CD14-positive monocyte (primary cell): ENCODE data around the gene FOXP1. TPM values are rescaled to one million over a fixed set of nuclear protein-coding genes. Genes with fewer than 3 reads are reported as not detected.

Source experiments
- DNase-seq, 3 donors: peaks; one replicate each; pipeline ENCODE4 v3.0.0-alpha.2; 2011 to 2022
- H2AFZ ChIP-seq: 2 replicates; pipeline ENCODE4 v1.6.0; 2012; ENCODE audit warnings: mild to moderate bottlenecking, low read depth, low read length, inconsistent platforms; ENCODE audit not compliant: insufficient read depth, poor library complexity, severe bottlenecking
- H3K27ac ChIP-seq, 2 donors: 1 replicate in 1 of 2; 2 replicates in 1 of 2; pipeline ENCODE4 v1.5.1; 2012 to 2013; ENCODE audit warnings: low read length in 2 of 2, control low read depth in 1 of 2, inconsistent platforms in 1 of 2, low read depth in 1 of 2, mild to moderate bottlenecking in 1 of 2
- H3K27me3 ChIP-seq, 2 donors: one replicate each; pipeline versions ENCODE4 v1.6.0 to v1.6.1; 2011 to 2013; ENCODE audit warnings: low read length in 2 of 2; ENCODE audit not compliant: control insufficient read depth in 2 of 2, insufficient read depth in 2 of 2
- H3K36me3 ChIP-seq, 2 donors: replicated peaks in 1 of 2; 1 replicate in 1 of 2; 2 replicates in 1 of 2; pipeline versions ENCODE4 v1.5.1 to v1.6.1; 2012 to 2013; ENCODE audit warnings: low read length in 2 of 2, control low read depth in 1 of 2, inconsistent platforms in 1 of 2, mild to moderate bottlenecking in 1 of 2; ENCODE audit not compliant: insufficient read depth in 2 of 2, control insufficient read depth in 1 of 2
- H3K4me1 ChIP-seq, 2 donors: 1 replicate in 1 of 2; 2 replicates in 1 of 2; pipeline versions ENCODE4 v1.5.1 to v1.6.1; 2012 to 2013; ENCODE audit warnings: low read length in 2 of 2, control low read depth in 1 of 2, inconsistent platforms in 1 of 2, mild to moderate bottlenecking in 1 of 2, moderate library complexity in 1 of 2; ENCODE audit not compliant: insufficient read depth in 2 of 2, control insufficient read depth in 1 of 2
- H3K4me2 ChIP-seq: replicated peaks from 2 replicates; pipeline ENCODE3; 2012; ENCODE audit warnings: low read length, moderate library complexity, mild to moderate bottlenecking; ENCODE audit not compliant: poor library complexity, severe bottlenecking; ENCODE audit errors: extremely low read depth
- H3K4me3 ChIP-seq, 3 experiments: fragments of 200-600 bp in 1 of 3; sonication (generic) in 1 of 3; replicated peaks in 1 of 3; 1 replicate in 2 of 3; 2 replicates in 1 of 3; pipeline ENCODE4 v1.5.1; 2011 to 2013; ENCODE audit warnings: low read length in 3 of 3, mild to moderate bottlenecking in 3 of 3, control low read depth in 2 of 3, low read depth in 2 of 3, inconsistent platforms in 1 of 3, moderate library complexity in 1 of 3
- H3K79me2 ChIP-seq: 2 replicates; pipeline ENCODE4 v1.6.0; 2012; ENCODE audit warnings: mild to moderate bottlenecking, control low read depth, inconsistent platforms, low read length, moderate library complexity; ENCODE audit not compliant: insufficient read depth
- H3K9ac ChIP-seq: 2 replicates; pipeline ENCODE4 v1.6.0; 2017; ENCODE audit warnings: low read length, mild to moderate bottlenecking; ENCODE audit not compliant: insufficient read depth, poor library complexity, severe bottlenecking
- H3K9me3 ChIP-seq, 2 donors: replicated peaks in 1 of 2; 1 replicate in 1 of 2; 2 replicates in 1 of 2; pipeline versions ENCODE4 v1.5.1 to v1.6.1; 2012 to 2013; ENCODE audit warnings: low read length in 2 of 2, control low read depth in 1 of 2; ENCODE audit not compliant: control insufficient read depth in 1 of 2, insufficient read depth in 1 of 2
- H4K20me1 ChIP-seq: 2 replicates; pipeline ENCODE4 v1.6.0; 2012; ENCODE audit warnings: mild to moderate bottlenecking, low read length, control low read depth, moderate library complexity; ENCODE audit not compliant: insufficient read depth
- H3K27ac Mint-ChIP-seq, 7 donors: one replicate each; pipeline ENCODE4 v1.8.0; 2020; ENCODE audit warnings: mild to moderate bottlenecking in 7 of 7, mixed read lengths in 7 of 7, moderate library complexity in 6 of 7, inconsistent platforms in 2 of 7
- H3K27me3 Mint-ChIP-seq, 3 donors: one replicate each; pipeline ENCODE4 v1.8.0; 2021 to 2022; ENCODE audit warnings: low read depth in 3 of 3, mild to moderate bottlenecking in 3 of 3, mixed read lengths in 3 of 3, moderate library complexity in 3 of 3, inconsistent platforms in 1 of 3
- H3K36me3 Mint-ChIP-seq, 2 donors: one replicate each; pipeline ENCODE4 v1.8.0; 2020; ENCODE audit warnings: mixed read lengths in 2 of 2, inconsistent platforms in 1 of 2, mild to moderate bottlenecking in 1 of 2
- H3K4me1 Mint-ChIP-seq: one replicate; pipeline ENCODE4 v1.8.0; 2020; ENCODE audit warnings: mild to moderate bottlenecking, mixed read lengths
- H3K4me3 Mint-ChIP-seq, 2 donors: one replicate each; pipeline ENCODE4 v1.8.0; 2020; ENCODE audit warnings: mild to moderate bottlenecking in 2 of 2, mixed read lengths in 2 of 2, moderate library complexity in 1 of 2
- H3K9me3 Mint-ChIP-seq, 7 donors: one replicate each; pipeline ENCODE4 v1.8.0; 2020 to 2022; ENCODE audit warnings: mixed read lengths in 7 of 7, mild to moderate bottlenecking in 6 of 7, moderate library complexity in 6 of 7, inconsistent platforms in 2 of 7
- WGBS: methylation state at CpG from one replicate; pipeline ENCODE4 v1.1.5; 2013; ENCODE audit warnings: missing lambda C conversion rate; ENCODE audit not compliant: insufficient coverage; 5-methylcytosine and 5-hydroxymethylcytosine counted together
- intact Hi-C, 2 donors: fragments of 100-400 bp; cut with micrococcal nuclease; formaldehyde crosslinking; loops; one replicate each; pipeline versions ENCODE4 v1.15.0 to v1.15.1; 2023
- polyA plus RNA-seq, 3 donors: library from polyadenylated mRNA; depleted of rRNA in 1 of 3; unstranded in 2 of 3; stranded (reverse) in 1 of 3; fragments of 300-500 nt in 2 of 3; fragments of >200 nt in 1 of 3; fragmentation: Illumina TruSeq in 2 of 3; gene quantifications; 1 replicate in 2 of 3; 2 replicates in 1 of 3; pipeline ENCODE4 v1.2.3, GENCODE V29; 2012 to 2021
- TF ChIP-seq, protein P1 (sequence below): fragments of 200-600 bp; IDR thresholded peaks from one replicate; pipeline ENCODE4 v1.8.0; 2022; ENCODE audit warnings: antibody characterized with exemption, mild to moderate bottlenecking

Gene FOXP1
- polyA plus RNA-seq, 3 donors, result 25.7 to 42.6 (median 27.8) TPM

DNA sequence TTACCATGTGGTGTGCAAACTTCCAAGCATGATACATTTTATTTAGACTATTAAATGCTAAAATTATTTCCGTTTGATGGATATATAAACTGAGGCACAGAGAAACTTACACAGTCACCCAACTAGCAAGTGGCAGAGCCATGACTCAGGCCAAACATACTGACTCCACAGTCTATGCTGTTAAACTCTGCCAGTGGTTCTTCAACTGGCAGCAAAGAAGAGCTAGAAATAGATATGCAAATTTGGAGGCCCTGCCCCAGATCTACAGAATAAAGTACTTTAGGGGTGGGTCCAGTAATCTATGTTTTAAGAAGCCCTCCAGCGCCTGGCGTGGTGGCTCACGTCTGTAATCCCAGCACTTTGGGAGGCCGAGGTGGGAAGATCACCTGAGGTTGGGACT lies 400.0 kb downstream of the FOXP1 start:
- Histone ChIP-seq H3K9ac (no peak overlapping the region), H3K4me1 (peaks cover 9% of the 10 kb centered on the region in 2 donors), H3K4me3 (no peak overlapping the region), H3K4me2 (no peak overlapping the region), H3K27me3 (no peaks in the 10 kb centered on the region), H2AFZ (no peak overlapping the region), H3K79me2 (no peaks in the 10 kb centered on the region), H3K27ac (no peak overlapping the region), H4K20me1 (peaks cover 22% of the 10 kb centered on the region), H3K36me3 (peaks cover 0 to 27% of the 10 kb centered on the region in 2 donors), H3K9me3 (no peaks in the 10 kb centered on the region)
- Mint-ChIP-seq H3K4me3 (no peak overlapping the region), H3K9me3 (no peaks in the 10 kb centered on the region), H3K36me3 (peaks cover 27 to 31% of the 10 kb centered on the region in 2 donors), H3K27me3 (peaks cover 0 to 2% (median 2%) of the 10 kb centered on the region in 3 donors), H3K27ac (no peak overlapping the region), H3K4me1 (peaks cover 9% of the 10 kb centered on the region)
- TF ChIP-seq, protein P1, sequence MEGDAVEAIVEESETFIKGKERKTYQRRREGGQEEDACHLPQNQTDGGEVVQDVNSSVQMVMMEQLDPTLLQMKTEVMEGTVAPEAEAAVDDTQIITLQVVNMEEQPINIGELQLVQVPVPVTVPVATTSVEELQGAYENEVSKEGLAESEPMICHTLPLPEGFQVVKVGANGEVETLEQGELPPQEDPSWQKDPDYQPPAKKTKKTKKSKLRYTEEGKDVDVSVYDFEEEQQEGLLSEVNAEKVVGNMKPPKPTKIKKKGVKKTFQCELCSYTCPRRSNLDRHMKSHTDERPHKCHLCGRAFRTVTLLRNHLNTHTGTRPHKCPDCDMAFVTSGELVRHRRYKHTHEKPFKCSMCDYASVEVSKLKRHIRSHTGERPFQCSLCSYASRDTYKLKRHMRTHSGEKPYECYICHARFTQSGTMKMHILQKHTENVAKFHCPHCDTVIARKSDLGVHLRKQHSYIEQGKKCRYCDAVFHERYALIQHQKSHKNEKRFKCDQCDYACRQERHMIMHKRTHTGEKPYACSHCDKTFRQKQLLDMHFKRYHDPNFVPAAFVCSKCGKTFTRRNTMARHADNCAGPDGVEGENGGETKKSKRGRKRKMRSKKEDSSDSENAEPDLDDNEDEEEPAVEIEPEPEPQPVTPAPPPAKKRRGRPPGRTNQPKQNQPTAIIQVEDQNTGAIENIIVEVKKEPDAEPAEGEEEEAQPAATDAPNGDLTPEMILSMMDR, result no peak
- intact Hi-C loops, result no loop called here
- 100% methylated on average over 3 of the region's 5 CpGs for WGBS
- DNase-seq, result no peak

DNA sequence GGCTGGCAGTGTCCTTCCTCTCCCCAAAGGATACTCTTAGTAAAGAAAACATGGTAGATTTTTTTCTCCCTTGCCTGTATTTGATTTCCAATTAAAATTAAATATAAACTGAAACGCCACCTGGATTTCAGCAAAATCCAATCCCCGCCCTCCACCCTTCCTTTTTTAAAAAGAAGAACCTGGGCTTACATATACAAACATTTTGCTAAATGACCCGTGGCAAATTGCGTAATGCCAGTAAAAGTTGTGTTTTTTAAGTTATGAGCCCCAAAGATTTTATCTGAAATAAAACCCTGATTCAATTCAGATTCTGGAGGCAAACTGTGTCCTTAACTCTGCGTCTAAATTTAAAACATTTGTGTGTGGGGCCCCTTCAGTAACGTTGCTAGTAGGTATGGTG lies 403.0 kb downstream of the FOXP1 start:
- intact Hi-C loops, result no loop called here
- Histone ChIP-seq H3K79me2 (no peaks in the 10 kb centered on the region), H3K4me1 (peaks cover 9% of the 10 kb centered on the region in 2 donors), H3K27ac (peak overlapping the region in 1 of 2 donors; percentile 60), H3K4me3 (no peak overlapping the region), H3K9me3 (no peaks in the 10 kb centered on the region), H2AFZ (no peak overlapping the region), H4K20me1 (peaks cover 26% of the 10 kb centered on the region), H3K27me3 (no peaks in the 10 kb centered on the region), H3K9ac (no peak overlapping the region), H3K4me2 (peak overlapping the region; percentile 26), H3K36me3 (peaks cover 2 to 29% of the 10 kb centered on the region in 2 donors)
- Mint-ChIP-seq H3K27ac (peak overlapping the region in 3 of 7 donors; percentile 37 to 44 (median 40)), H3K4me3 (peak overlapping the region in 1 of 2 donors; percentile 21), H3K4me1 (peaks cover 9% of the 10 kb centered on the region), H3K9me3 (no peaks in the 10 kb centered on the region), H3K36me3 (peaks cover 29 to 41% of the 10 kb centered on the region in 2 donors), H3K27me3 (peaks cover 0 to 2% (median 2%) of the 10 kb centered on the region in 3 donors)
- WGBS, result 50% methylated on average over 1 of the region's 6 CpGs
- TF ChIP-seq, protein P1, result no peak
- peak; percentile 12 to 33 (median 26) for DNase-seq
